Activated T-helper 1 cell treated with anti-CD3 and anti-CD28 coated beads, Interleukin-2, amount 50 U/mL, for 16 hours (primary cell): ENCODE measurements around the gene MSI2.

ENCODE experiments used
- DNase-seq, 2 donors: peaks; one replicate each; pipeline ENCODE4 v3.0.0-alpha.2; 2020; ENCODE audit warnings: low read depth in 1 of 2, low spot score in 1 of 2

The MSI2 gene

GRCh38 chr17:57649731-57650484 lies 393.6 kb downstream of the MSI2 start:
- DNase-seq = no peak

- no peak for DNase-seq
Observed at GRCh38 chr17:57650548-57650947, 394.2 kb downstream of the MSI2 start.

GRCh38 chr17:57651451-57651850 lies 395.1 kb downstream of the MSI2 start:
- DNase-seq = no peak

- no peak for DNase-seq
Observed at GRCh38 chr17:57651996-57652395, 395.7 kb downstream of the MSI2 start.

GRCh38 chr17:57652811-57653210 lies 396.5 kb downstream of the MSI2 start:
- no peak for DNase-seq

- DNase-seq = no peak
Observed at GRCh38 chr17:57653279-57653678, 397.0 kb downstream of the MSI2 start.

- DNase-seq = no peak
Observed at GRCh38 chr17:57654040-57654775, 397.9 kb downstream of the MSI2 start.

GRCh38 chr17:57655553-57655952 lies 399.2 kb downstream of the MSI2 start:
- DNase-seq = no peak

GRCh38 chr17:57657211-57657610 lies 400.9 kb downstream of the MSI2 start:
- no peak for DNase-seq

GRCh38 chr17:57662041-57662440 lies 405.7 kb downstream of the MSI2 start:
- DNase-seq = no peak

GRCh38 chr17:57662644-57663308 lies 406.5 kb downstream of the MSI2 start:
- DNase-seq = peak in 1 of 2 donors; percentile 15

GRCh38 chr17:57663326-57664070 lies 407.2 kb downstream of the MSI2 start:
- no peak for DNase-seq

- no peak for DNase-seq
Observed at GRCh38 chr17:57665128-57665527, 408.8 kb downstream of the MSI2 start.

- DNase-seq = no peak
Observed at GRCh38 chr17:57665696-57666095, 409.4 kb downstream of the MSI2 start.

GRCh38 chr17:57666201-57666870 lies 410.0 kb downstream of the MSI2 start:
- no peak for DNase-seq

GRCh38 chr17:57666946-57667345 lies 410.6 kb downstream of the MSI2 start:
- no peak for DNase-seq

- no peak for DNase-seq
Observed at GRCh38 chr17:57667461-57667923, 411.2 kb downstream of the MSI2 start.

GRCh38 chr17:57668332-57668731 lies 412.0 kb downstream of the MSI2 start:
- no peak for DNase-seq

- DNase-seq = no peak
Observed at GRCh38 chr17:57669671-57670529, 413.6 kb downstream of the MSI2 start.
